Hepatocyte (in vitro differentiated cells): ENCODE data around the gene FAM131C.
"Not testable (repeated sequence)": the region's sequence is repeated elsewhere in the genome, so short reads cannot be mapped to it uniquely, and the experiment has no call there.

Experiments
- EZH2 ChIP-seq: fragments of 200-600 bp; sonication (generic); IDR thresholded peaks from 2 replicates; pipeline ENCODE4 v1.6.1; 2016; ENCODE audit warnings: antibody characterized with exemption, mild to moderate bottlenecking, borderline replicate concordance
- EZH2phosphoT487 ChIP-seq: fragments of 200-600 bp; sonication (generic); IDR thresholded peaks from one replicate; pipeline ENCODE4 v1.6.1; 2018; ENCODE audit warnings: antibody characterized with exemption, mild to moderate bottlenecking, low read depth, moderate library complexity; ENCODE audit not compliant: unreplicated experiment, severe bottlenecking
- TF ChIP-seq, protein P1 (sequence below): fragments of 200-600 bp; sonication (generic); IDR thresholded peaks from 2 replicates; pipeline ENCODE4 v1.5.1; 2016; ENCODE audit warnings: antibody characterized with exemption, mild to moderate bottlenecking; ENCODE audit not compliant: poor library complexity

DNA sequence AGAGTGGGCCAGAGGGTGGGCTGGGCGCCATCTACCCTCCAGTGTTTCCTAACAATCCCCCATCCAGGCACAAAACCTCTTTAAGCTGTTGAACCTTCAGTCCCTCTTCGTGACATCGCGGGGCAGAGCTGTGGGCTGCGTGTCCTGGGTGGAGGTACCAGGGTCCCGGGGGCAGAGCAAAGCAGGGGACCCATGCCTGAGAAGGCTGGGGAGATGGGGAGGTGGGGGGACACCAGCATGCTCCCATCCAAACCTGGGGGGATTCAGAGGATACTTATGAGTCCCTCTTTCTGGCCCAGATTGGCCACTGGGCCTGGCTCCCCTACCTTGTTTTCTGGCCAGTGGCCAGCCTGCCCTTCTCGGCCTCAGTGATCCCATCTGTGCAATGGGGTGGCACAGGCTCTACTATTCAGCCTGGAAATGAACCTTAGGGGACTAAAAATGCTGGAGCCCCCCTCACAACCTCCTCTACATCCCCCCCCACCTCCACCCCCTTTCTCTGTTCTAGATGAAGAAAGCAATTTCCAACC, 40.3 kb downstream of the FAM131C start:
- TF ChIP-seq, protein P1, sequence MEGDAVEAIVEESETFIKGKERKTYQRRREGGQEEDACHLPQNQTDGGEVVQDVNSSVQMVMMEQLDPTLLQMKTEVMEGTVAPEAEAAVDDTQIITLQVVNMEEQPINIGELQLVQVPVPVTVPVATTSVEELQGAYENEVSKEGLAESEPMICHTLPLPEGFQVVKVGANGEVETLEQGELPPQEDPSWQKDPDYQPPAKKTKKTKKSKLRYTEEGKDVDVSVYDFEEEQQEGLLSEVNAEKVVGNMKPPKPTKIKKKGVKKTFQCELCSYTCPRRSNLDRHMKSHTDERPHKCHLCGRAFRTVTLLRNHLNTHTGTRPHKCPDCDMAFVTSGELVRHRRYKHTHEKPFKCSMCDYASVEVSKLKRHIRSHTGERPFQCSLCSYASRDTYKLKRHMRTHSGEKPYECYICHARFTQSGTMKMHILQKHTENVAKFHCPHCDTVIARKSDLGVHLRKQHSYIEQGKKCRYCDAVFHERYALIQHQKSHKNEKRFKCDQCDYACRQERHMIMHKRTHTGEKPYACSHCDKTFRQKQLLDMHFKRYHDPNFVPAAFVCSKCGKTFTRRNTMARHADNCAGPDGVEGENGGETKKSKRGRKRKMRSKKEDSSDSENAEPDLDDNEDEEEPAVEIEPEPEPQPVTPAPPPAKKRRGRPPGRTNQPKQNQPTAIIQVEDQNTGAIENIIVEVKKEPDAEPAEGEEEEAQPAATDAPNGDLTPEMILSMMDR: not testable (repeated sequence)
- TF ChIP-seq EZH2, EZH2phosphoT487: not testable (repeated sequence)
